OCI-LY7 (cell line): ENCODE results near the gene POMGNT2. TPM values are rescaled to one million over a fixed set of nuclear protein-coding genes. Genes with fewer than 3 reads are reported as not detected.

Experiments
- BruUV-seq: library from RNA; stranded (reverse); fragments of 400-500 nt; replicated peaks from 2 replicates; lab custom pipeline; 2021; lab: Mats Ljungman, UMichigan
- CTCF ChIA-PET: fragments of 300-600 bp; sonication (Branson Sonifier 250); formaldehyde crosslinking; loops from one replicate; lab custom pipeline; 2022; ENCODE audit warnings: antibody characterized with exemption; ENCODE audit not compliant: unreplicated experiment; lab: Charles Lee
- POLR2A ChIA-PET: fragments of 300-600 bp; sonication (Branson Sonifier 250); formaldehyde crosslinking; loops from one replicate; lab custom pipeline; 2022; ENCODE audit warnings: antibody characterized with exemption; lab: Charles Lee
- DNase-seq: peaks from one replicate; pipeline ENCODE4 v3.0.0-alpha.2; 2015; ENCODE audit warnings: low spot score
- H2AFZ ChIP-seq: fragments of 200-600 bp; sonication (generic), shearing (Covaris generic); 2 replicates; pipeline ENCODE4 v1.6.1; 2014; ENCODE audit warnings: mild to moderate bottlenecking, antibody characterized with exemption, low read length, moderate library complexity
- H3K27ac ChIP-seq: fragments of 200-600 bp; sonication (generic); 2 replicates; pipeline ENCODE4 v1.5.1; 2014; ENCODE audit warnings: mixed run types, low read depth, mild to moderate bottlenecking, moderate library complexity, low read length, inconsistent platforms; ENCODE audit not compliant: poor library complexity, severe bottlenecking
- H3K36me3 ChIP-seq: fragments of 200-600 bp; sonication (generic); 2 replicates; pipeline ENCODE4 v1.6.1; 2014; ENCODE audit warnings: mild to moderate bottlenecking, antibody characterized with exemption, low read length, moderate library complexity, mixed read lengths; ENCODE audit not compliant: insufficient read depth
- H3K4me1 ChIP-seq: fragments of 200-600 bp; sonication (generic); 2 replicates; pipeline ENCODE4 v1.5.1; 2014; ENCODE audit warnings: mild to moderate bottlenecking, low read length; ENCODE audit not compliant: insufficient read depth, poor library complexity, severe bottlenecking
- H3K4me2 ChIP-seq: fragments of 200-600 bp; sonication (generic); 2 replicates; pipeline ENCODE4 v1.6.1; 2014; ENCODE audit warnings: mild to moderate bottlenecking, low read length
- H3K4me3 ChIP-seq: fragments of 200-600 bp; sonication (generic); 2 replicates; pipeline ENCODE4 v1.5.1; 2014; ENCODE audit warnings: mild to moderate bottlenecking, low read depth, low read length; ENCODE audit not compliant: poor library complexity, severe bottlenecking
- H3K79me2 ChIP-seq: fragments of 200-600 bp; sonication (generic); 2 replicates; pipeline ENCODE4 v1.6.1; 2016; ENCODE audit warnings: low read depth, mild to moderate bottlenecking, low read length, moderate library complexity, mixed read lengths; ENCODE audit not compliant: insufficient read depth
- H3K9me2 ChIP-seq: fragments of 200-600 bp; sonication (generic); 2 replicates; pipeline ENCODE4 v1.6.1; 2016; ENCODE audit warnings: mild to moderate bottlenecking, low read length, mixed read lengths; ENCODE audit not compliant: insufficient read depth
- H3K9me3 ChIP-seq: fragments of 200-600 bp; sonication (generic); 2 replicates; pipeline ENCODE4 v1.6.1; 2014; ENCODE audit warnings: mild to moderate bottlenecking, mixed run types, low read length, mixed read lengths
- H4K20me1 ChIP-seq: fragments of 200-600 bp; sonication (generic); 2 replicates; pipeline ENCODE4 v1.6.1; 2014; ENCODE audit warnings: mild to moderate bottlenecking, antibody characterized with exemption, low read length, moderate library complexity, mixed read lengths; ENCODE audit not compliant: insufficient read depth
- EZH2phosphoT487 ChIP-seq: fragments of 200-600 bp; sonication (generic); IDR thresholded peaks from 2 replicates; pipeline ENCODE4 v1.6.1; 2018; ENCODE audit warnings: low read depth, borderline replicate concordance, mild to moderate bottlenecking, mixed run types, antibody characterized with exemption, low read length, moderate library complexity, mixed read lengths
- intact Hi-C: fragments of 100-400 bp; cut with micrococcal nuclease; formaldehyde crosslinking; loops from one replicate; pipeline ENCODE4 v1.10.0; 2022; ENCODE audit not compliant: unreplicated experiment
- total RNA-seq, 2 experiments: library from RNA; depleted of rRNA in 1 of 2; stranded (reverse); fragments of >200 nt in 1 of 2; shearing (Covaris generic) in 1 of 2; gene quantifications; 2 replicates each; pipeline ENCODE4 v1.2.3, GENCODE V29; 2014 to 2022
- TF ChIP-seq, protein P1 (sequence below): fragments of 200-600 bp; sonication (generic); conservative IDR thresholded peaks from 2 replicates; pipeline ENCODE4 v1.5.1; 2014; ENCODE audit warnings: mild to moderate bottlenecking, antibody characterized with exemption, low read length, moderate library complexity, mixed read lengths

Gene POMGNT2
- total RNA-seq, 2 experiments from 2014 or later = not detected

DNA sequence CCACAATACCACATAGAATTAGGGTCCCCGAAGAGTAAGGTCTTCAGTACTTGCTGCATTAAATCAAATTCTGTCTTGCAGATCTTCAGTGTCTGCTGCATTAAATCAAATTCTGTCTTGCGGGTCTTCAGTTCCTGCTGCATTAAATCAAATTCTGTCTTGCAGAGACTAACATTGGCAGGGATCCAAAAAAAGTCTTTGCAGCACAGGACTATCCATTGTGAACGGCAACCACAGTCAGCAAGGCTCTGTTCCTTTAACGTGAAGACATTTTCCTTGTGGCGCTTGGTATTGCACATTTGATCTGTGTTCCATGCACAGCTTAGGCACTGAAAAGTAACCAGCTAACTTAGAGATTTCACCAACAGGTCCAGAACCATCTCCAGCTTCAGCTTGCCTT lies 46.8 kb upstream of the POMGNT2 start:
- H3K9me3 ChIP-seq = no peaks in the 10 kb centered on the region
- no peaks in the 10 kb centered on the region for H3K4me1 ChIP-seq
- BruUV-seq = no TSS peak
- no peak overlapping the region for H3K27ac ChIP-seq
- H4K20me1 ChIP-seq = no peaks in the 10 kb centered on the region
- no peaks in the 10 kb centered on the region for H3K36me3 ChIP-seq
- no peak for TF ChIP-seq EZH2phosphoT487
- TF ChIP-seq, protein P1, sequence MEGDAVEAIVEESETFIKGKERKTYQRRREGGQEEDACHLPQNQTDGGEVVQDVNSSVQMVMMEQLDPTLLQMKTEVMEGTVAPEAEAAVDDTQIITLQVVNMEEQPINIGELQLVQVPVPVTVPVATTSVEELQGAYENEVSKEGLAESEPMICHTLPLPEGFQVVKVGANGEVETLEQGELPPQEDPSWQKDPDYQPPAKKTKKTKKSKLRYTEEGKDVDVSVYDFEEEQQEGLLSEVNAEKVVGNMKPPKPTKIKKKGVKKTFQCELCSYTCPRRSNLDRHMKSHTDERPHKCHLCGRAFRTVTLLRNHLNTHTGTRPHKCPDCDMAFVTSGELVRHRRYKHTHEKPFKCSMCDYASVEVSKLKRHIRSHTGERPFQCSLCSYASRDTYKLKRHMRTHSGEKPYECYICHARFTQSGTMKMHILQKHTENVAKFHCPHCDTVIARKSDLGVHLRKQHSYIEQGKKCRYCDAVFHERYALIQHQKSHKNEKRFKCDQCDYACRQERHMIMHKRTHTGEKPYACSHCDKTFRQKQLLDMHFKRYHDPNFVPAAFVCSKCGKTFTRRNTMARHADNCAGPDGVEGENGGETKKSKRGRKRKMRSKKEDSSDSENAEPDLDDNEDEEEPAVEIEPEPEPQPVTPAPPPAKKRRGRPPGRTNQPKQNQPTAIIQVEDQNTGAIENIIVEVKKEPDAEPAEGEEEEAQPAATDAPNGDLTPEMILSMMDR = no peak
- H3K4me3 ChIP-seq = no peak overlapping the region
- H3K79me2 ChIP-seq = no peaks in the 10 kb centered on the region
- H3K9me2 ChIP-seq = no peaks in the 10 kb centered on the region
- no peak for DNase-seq
- no peak overlapping the region for H2AFZ ChIP-seq
- ChIA-PET POLR2A (interaction anchor here (0.5 to 0.6 kb wide), 2 partner anchors 541 kb away, joined by 3 to 4 read pairs; no protein-coding TSS in a partner anchor), CTCF (no interaction called here)
- no peak overlapping the region for H3K4me2 ChIP-seq
- intact Hi-C loops = no loop called here

- BruUV-seq = no TSS peak
- POLR2A ChIA-PET = no interaction called here
- no peak for DNase-seq
Observed at GRCh38 chr3:43148033-43148432, 42.2 kb upstream of the POMGNT2 start.

DNA sequence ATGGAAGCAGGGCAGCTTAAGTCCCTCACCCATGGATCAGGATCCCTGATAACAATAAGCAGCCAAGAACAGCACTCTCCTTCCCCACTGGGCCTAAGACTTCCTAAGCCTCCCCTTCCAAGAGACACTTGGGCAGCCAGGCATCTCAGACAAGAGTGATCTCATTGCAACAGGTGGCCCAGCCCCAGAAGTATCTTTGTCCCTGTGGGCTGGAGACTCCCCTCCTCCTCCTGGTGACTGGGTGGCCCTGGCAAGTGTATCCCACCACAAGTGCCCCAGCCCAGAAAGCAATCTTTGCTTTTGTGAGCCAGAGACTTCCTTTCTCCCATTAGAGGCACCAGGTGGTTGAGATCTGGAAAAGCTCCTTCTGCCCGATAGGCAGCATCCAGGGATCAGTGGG lies 40.7 kb upstream of the POMGNT2 start:
- no peaks in the 10 kb centered on the region for H3K4me1 ChIP-seq
- H3K4me2 ChIP-seq = no peak overlapping the region
- no peak for DNase-seq
- H3K27ac ChIP-seq = no peak overlapping the region
- H4K20me1 ChIP-seq = no peaks in the 10 kb centered on the region
- no TSS peak for BruUV-seq
- TF ChIP-seq, protein P1 = no peak
- no peak for TF ChIP-seq EZH2phosphoT487
- H3K79me2 ChIP-seq = no peaks in the 10 kb centered on the region
- H3K9me3 ChIP-seq = no peaks in the 10 kb centered on the region
- no peak overlapping the region for H3K4me3 ChIP-seq
- ChIA-PET CTCF (no interaction called here), POLR2A (no interaction called here)
- intact Hi-C loops = no loop called here
- H3K9me2 ChIP-seq = no peaks in the 10 kb centered on the region
- no peaks in the 10 kb centered on the region for H3K36me3 ChIP-seq
- H2AFZ ChIP-seq = no peak overlapping the region

More at GRCh38 chr3:43148033-43148432, 42.2 kb upstream of the POMGNT2 start:
- Histone ChIP-seq H3K9me3 (no peaks in the 10 kb centered on the region), H3K36me3 (no peaks in the 10 kb centered on the region), H4K20me1 (no peaks in the 10 kb centered on the region), H3K4me1 (no peaks in the 10 kb centered on the region), H3K27ac (no peak overlapping the region), H3K79me2 (no peaks in the 10 kb centered on the region), H3K4me2 (no peak overlapping the region), H3K4me3 (no peak overlapping the region), H2AFZ (no peak overlapping the region), H3K9me2 (no peaks in the 10 kb centered on the region)
- intact Hi-C loops = no loop called here
- CTCF ChIA-PET = no interaction called here
- TF ChIP-seq, protein P1 = no peak
- no peak for TF ChIP-seq EZH2phosphoT487
